ENCODE results near the gene CASK.

CASK gene

DNA sequence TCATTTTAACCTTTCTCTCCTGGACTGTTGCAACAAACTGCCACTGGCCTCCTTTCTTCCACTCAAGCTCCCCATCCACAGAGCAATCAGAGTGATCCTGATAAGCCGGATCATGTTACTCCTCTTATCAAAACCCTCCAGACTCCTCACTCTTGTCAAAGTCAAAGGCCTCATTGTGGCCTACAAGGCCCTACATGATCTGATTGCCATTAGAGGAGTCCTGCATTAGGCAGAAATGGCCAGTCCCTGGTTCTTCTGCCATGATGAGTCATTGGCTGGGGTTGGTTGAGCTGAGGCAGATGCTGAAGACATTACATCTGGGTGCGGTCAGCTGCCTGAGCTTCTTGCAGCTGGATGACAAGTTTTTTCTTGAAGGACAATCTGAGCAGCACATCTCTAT is 32.7 kb upstream of the CASK start:
- Histone ChIP-seq H2BK15ac (replicated peaks; ENCODE audit: low read depth) (no peak overlapping the region), H3K36me3 (ENCODE audit: control insufficient read depth, insufficient read depth, low read length) (no peaks in the 10 kb centered on the region), H2BK120ac (ENCODE audit: low read depth, low read length) (no peak overlapping the region), H2AK5ac (ENCODE audit: low read length) (no peak overlapping the region), H3K27me3 (ENCODE audit: insufficient read depth, low read length, poor library complexity) (no peaks in the 10 kb centered on the region), H3K4me3 (ENCODE audit: low read length) (no peak overlapping the region), H3K79me2 (ENCODE audit: control insufficient read depth, insufficient read depth, low read length) (no peaks in the 10 kb centered on the region), H3K4me2 (ENCODE audit: low read length) (no peak overlapping the region), H3K4me1 (ENCODE audit: control insufficient read depth, low read depth, low read length) (no peaks in the 10 kb centered on the region), H4K8ac (ENCODE audit: low read depth, low read length) (no peak overlapping the region), H3K79me1 (ENCODE audit: low read length) (no peaks in the 10 kb centered on the region), H3K27ac (ENCODE audit: low read depth, low read length) (no peak overlapping the region), H2BK5ac (ENCODE audit: low read length) (no peak overlapping the region), H3K56ac (ENCODE audit: low read length) (no peak overlapping the region), H3K23ac (ENCODE audit: low read length) (no peak overlapping the region), H3K18ac (ENCODE audit: low read length) (peak overlapping the region; percentile 51), H3K9ac (ENCODE audit: low read length) (no peak overlapping the region), H3K4ac (ENCODE audit: low read depth, low read length) (no peak overlapping the region), H4K5ac (ENCODE audit: low read length) (no peak overlapping the region)
- WGBS (ENCODE audit: extremely low coverage, insufficient coverage, low lambda C conversion rate) = no CpG with 5 or more reads among the region's 2 CpGs
- DNase-seq = peak; percentile 80

DNA sequence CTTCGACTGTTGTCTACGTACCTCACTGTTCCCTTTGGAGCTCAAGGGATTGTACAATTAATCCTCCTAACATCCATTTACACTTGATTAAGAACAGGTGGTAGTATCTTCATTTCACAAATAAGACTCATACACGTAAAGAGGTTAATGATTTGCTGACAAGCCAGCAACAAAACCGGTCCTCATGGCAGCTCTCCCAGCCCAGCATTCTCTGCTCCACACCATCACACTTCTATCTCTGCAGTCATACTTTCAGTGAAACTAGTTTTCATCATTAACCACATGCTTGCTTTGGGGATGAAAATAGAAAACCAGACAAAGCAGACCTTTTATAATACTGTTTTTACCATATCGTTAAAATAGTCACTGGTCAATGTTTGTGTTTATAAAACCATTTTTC is 28.7 kb upstream of the CASK start:
- no peak overlapping the region for H3K23ac ChIP-seq (ENCODE audit: low read length)
- H2BK5ac ChIP-seq (ENCODE audit: low read length) = no peak overlapping the region
- no peak overlapping the region for H2BK120ac ChIP-seq (ENCODE audit: low read depth, low read length)
- H3K4me1 ChIP-seq (ENCODE audit: control insufficient read depth, low read depth, low read length) = no peaks in the 10 kb centered on the region
- H3K4me3 ChIP-seq (ENCODE audit: low read length) = no peak overlapping the region
- no peak overlapping the region for H3K4me2 ChIP-seq (ENCODE audit: low read length)
- no peak overlapping the region for H3K56ac ChIP-seq (ENCODE audit: low read length)
- H3K4ac ChIP-seq (ENCODE audit: low read depth, low read length) = no peak overlapping the region
- no peak overlapping the region for H4K5ac ChIP-seq (ENCODE audit: low read length)
- no peak overlapping the region for H3K18ac ChIP-seq (ENCODE audit: low read length)
- H4K8ac ChIP-seq (ENCODE audit: low read depth, low read length) = no peak overlapping the region
- no peaks in the 10 kb centered on the region for H3K79me1 ChIP-seq (ENCODE audit: low read length)
- no peak overlapping the region for H3K27ac ChIP-seq (ENCODE audit: low read depth, low read length)
- H3K79me2 ChIP-seq (ENCODE audit: control insufficient read depth, insufficient read depth, low read length) = no peaks in the 10 kb centered on the region
- H3K27me3 ChIP-seq (ENCODE audit: insufficient read depth, low read length, poor library complexity) = no peaks in the 10 kb centered on the region
- WGBS (ENCODE audit: extremely low coverage, insufficient coverage, low lambda C conversion rate) = no CpG with 5 or more reads among the region's 5 CpGs
- H3K9ac ChIP-seq (ENCODE audit: low read length) = no peak overlapping the region
- no peaks in the 10 kb centered on the region for H3K36me3 ChIP-seq (ENCODE audit: control insufficient read depth, insufficient read depth, low read length)
- no peak overlapping the region for H2AK5ac ChIP-seq (ENCODE audit: low read length)
- no peak overlapping the region for H2BK15ac ChIP-seq (replicated peaks; ENCODE audit: low read depth)
- DNase-seq = no peak

DNA sequence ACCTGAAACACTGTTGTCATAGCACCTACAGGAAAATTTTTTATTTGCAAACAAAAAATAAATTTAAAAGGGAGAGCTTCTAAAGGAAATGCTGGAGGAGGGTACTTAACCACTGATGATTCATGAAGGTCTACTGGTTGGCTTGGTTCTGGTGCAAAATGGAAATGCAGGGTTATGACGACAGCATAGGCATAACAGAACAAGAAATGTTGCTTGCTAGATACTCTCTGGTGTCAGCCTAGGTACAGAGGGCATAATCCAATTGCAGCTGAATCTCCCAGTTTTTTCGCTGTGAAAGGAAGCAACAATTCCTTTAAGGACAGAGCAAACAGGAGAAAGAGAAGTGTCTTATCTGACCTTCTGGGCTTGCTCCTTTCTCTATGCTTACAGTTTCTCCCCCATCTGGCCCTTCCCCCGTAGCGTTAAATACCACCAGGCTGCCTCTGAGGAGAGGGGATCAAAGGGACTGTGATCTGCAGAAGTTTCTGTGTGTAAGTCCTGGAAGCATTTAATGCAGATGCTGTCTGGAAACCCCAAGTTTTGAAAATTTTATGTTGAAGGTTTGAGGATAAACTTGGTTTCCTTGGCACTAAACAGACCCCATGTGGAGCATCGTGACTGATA is 23.7 kb upstream of the CASK start:
- no peaks in the 10 kb centered on the region for H3K36me3 ChIP-seq (ENCODE audit: control insufficient read depth, insufficient read depth, low read length)
- WGBS (ENCODE audit: extremely low coverage, insufficient coverage, low lambda C conversion rate) = no CpG with 5 or more reads among the region's 5 CpGs
- no peak overlapping the region for H3K4ac ChIP-seq (ENCODE audit: low read depth, low read length)
- no peak overlapping the region for H3K23ac ChIP-seq (ENCODE audit: low read length)
- H2AK5ac ChIP-seq (ENCODE audit: low read length) = no peak overlapping the region
- no peak overlapping the region for H3K56ac ChIP-seq (ENCODE audit: low read length)
- no peak overlapping the region for H3K4me3 ChIP-seq (ENCODE audit: low read length)
- H3K79me2 ChIP-seq (ENCODE audit: control insufficient read depth, insufficient read depth, low read length) = no peaks in the 10 kb centered on the region
- H3K4me1 ChIP-seq (ENCODE audit: control insufficient read depth, low read depth, low read length) = no peaks in the 10 kb centered on the region
- H3K27ac ChIP-seq (ENCODE audit: low read depth, low read length) = no peak overlapping the region
- H3K18ac ChIP-seq (ENCODE audit: low read length) = no peak overlapping the region
- H3K27me3 ChIP-seq (ENCODE audit: insufficient read depth, low read length, poor library complexity) = no peaks in the 10 kb centered on the region
- H2BK15ac ChIP-seq (replicated peaks; ENCODE audit: low read depth) = no peak overlapping the region
- peak; percentile 44 for DNase-seq
- no peak overlapping the region for H3K4me2 ChIP-seq (ENCODE audit: low read length)
- no peak overlapping the region for H2BK120ac ChIP-seq (ENCODE audit: low read depth, low read length)
- no peak overlapping the region for H4K8ac ChIP-seq (ENCODE audit: low read depth, low read length)
- no peak overlapping the region for H3K9ac ChIP-seq (ENCODE audit: low read length)
- H4K5ac ChIP-seq (ENCODE audit: low read length) = no peak overlapping the region
- no peak overlapping the region for H2BK5ac ChIP-seq (ENCODE audit: low read length)
- H3K79me1 ChIP-seq (ENCODE audit: low read length) = no peaks in the 10 kb centered on the region

DNA sequence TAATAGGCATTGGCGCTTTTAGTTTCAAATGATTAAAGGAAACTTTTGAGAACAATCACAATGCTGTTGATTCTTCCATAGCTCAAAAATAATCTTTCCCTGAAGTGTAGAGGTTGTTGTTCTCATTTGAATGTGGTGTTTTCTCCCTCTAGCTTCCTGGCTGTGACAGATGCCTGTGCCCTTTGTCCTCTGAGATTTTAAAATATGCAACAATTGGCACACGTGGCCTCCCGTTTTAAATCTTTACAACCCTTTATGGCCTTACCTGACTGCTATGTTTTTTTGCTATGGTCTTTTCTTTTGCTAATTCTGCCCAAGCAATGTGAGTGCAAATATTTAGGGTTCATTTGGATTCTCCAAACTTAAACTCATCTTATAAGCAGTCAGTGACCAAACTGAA is 22.9 kb upstream of the CASK start:
- H3K27me3 ChIP-seq (ENCODE audit: insufficient read depth, low read length, poor library complexity) = no peaks in the 10 kb centered on the region
- no peak overlapping the region for H3K4me2 ChIP-seq (ENCODE audit: low read length)
- DNase-seq = no peak
- no peak overlapping the region for H2BK5ac ChIP-seq (ENCODE audit: low read length)
- H2BK15ac ChIP-seq (replicated peaks; ENCODE audit: low read depth) = no peak overlapping the region
- no peaks in the 10 kb centered on the region for H3K79me2 ChIP-seq (ENCODE audit: control insufficient read depth, insufficient read depth, low read length)
- H3K23ac ChIP-seq (ENCODE audit: low read length) = no peak overlapping the region
- H3K18ac ChIP-seq (ENCODE audit: low read length) = no peak overlapping the region
- H3K4me3 ChIP-seq (ENCODE audit: low read length) = no peak overlapping the region
- no peaks in the 10 kb centered on the region for H3K36me3 ChIP-seq (ENCODE audit: control insufficient read depth, insufficient read depth, low read length)
- H4K5ac ChIP-seq (ENCODE audit: low read length) = no peak overlapping the region
- H3K4me1 ChIP-seq (ENCODE audit: control insufficient read depth, low read depth, low read length) = no peaks in the 10 kb centered on the region
- H3K56ac ChIP-seq (ENCODE audit: low read length) = no peak overlapping the region
- H4K8ac ChIP-seq (ENCODE audit: low read depth, low read length) = no peak overlapping the region
- no peaks in the 10 kb centered on the region for H3K79me1 ChIP-seq (ENCODE audit: low read length)
- no peak overlapping the region for H3K4ac ChIP-seq (ENCODE audit: low read depth, low read length)
- H2BK120ac ChIP-seq (ENCODE audit: low read depth, low read length) = no peak overlapping the region
- WGBS (ENCODE audit: extremely low coverage, insufficient coverage, low lambda C conversion rate) = no CpG with 5 or more reads among the region's 3 CpGs
- no peak overlapping the region for H3K9ac ChIP-seq (ENCODE audit: low read length)
- H2AK5ac ChIP-seq (ENCODE audit: low read length) = no peak overlapping the region
- no peak overlapping the region for H3K27ac ChIP-seq (ENCODE audit: low read depth, low read length)

DNA sequence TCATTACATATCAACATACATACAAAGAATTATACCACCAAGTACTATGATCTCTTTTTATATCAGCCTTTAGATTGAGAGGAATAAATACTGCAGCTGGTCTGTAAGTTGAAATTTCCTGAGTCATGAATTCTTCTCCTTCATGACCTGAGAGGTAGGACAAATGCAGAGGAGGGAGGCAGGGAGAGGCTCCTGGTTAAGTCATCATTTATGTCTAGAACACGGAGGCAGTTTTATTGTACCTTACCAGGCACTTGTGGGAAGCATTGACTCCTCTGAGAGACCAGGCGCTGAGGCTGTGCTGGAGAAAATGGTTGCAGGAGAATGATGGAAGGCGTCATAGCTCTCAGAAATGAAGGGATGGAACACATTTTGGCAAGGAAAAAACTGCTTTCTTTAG is 12.5 kb upstream of the CASK start:
- Histone ChIP-seq H3K36me3 (ENCODE audit: control insufficient read depth, insufficient read depth, low read length) (no peaks in the 10 kb centered on the region), H3K27me3 (ENCODE audit: insufficient read depth, low read length, poor library complexity) (no peaks in the 10 kb centered on the region), H2BK15ac (replicated peaks; ENCODE audit: low read depth) (no peak overlapping the region), H3K27ac (ENCODE audit: low read depth, low read length) (no peak overlapping the region), H3K4me1 (ENCODE audit: control insufficient read depth, low read depth, low read length) (no peaks in the 10 kb centered on the region), H3K4me3 (ENCODE audit: low read length) (no peak overlapping the region), H4K8ac (ENCODE audit: low read depth, low read length) (no peak overlapping the region), H3K9ac (ENCODE audit: low read length) (no peak overlapping the region), H3K79me1 (ENCODE audit: low read length) (no peaks in the 10 kb centered on the region), H4K5ac (ENCODE audit: low read length) (no peak overlapping the region), H2BK5ac (ENCODE audit: low read length) (no peak overlapping the region), H3K56ac (ENCODE audit: low read length) (no peak overlapping the region), H3K79me2 (ENCODE audit: control insufficient read depth, insufficient read depth, low read length) (no peaks in the 10 kb centered on the region), H3K4me2 (ENCODE audit: low read length) (no peak overlapping the region), H3K23ac (ENCODE audit: low read length) (no peak overlapping the region), H2BK120ac (ENCODE audit: low read depth, low read length) (no peak overlapping the region), H3K4ac (ENCODE audit: low read depth, low read length) (no peak overlapping the region), H3K18ac (ENCODE audit: low read length) (no peak overlapping the region), H2AK5ac (ENCODE audit: low read length) (no peak overlapping the region)
- no CpG with 5 or more reads among the region's 3 CpGs for WGBS (ENCODE audit: extremely low coverage, insufficient coverage, low lambda C conversion rate)
- DNase-seq = no peak

DNA sequence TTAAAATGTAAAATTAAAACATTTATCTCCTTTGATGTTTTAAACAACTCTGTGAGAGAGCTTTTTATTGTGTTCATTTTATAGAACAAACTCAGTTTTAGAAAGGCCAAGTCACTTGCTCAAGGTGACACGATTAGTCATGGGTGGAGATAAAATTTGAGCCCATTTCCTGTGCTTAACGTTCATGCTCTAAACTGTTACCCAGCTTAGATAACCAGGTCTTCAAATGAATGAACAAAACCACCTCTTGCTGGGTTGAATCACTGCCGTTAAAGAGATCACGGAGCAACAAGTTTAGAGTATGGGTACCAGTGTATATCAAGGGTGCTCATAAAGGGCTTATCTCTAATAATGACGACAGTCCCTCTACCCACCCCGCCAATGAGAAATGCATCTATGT is 10.2 kb upstream of the CASK start:
- H3K36me3 ChIP-seq (ENCODE audit: control insufficient read depth, insufficient read depth, low read length) = no peaks in the 10 kb centered on the region
- no CpG with 5 or more reads among the region's 6 CpGs for WGBS (ENCODE audit: extremely low coverage, insufficient coverage, low lambda C conversion rate)
- no peak overlapping the region for H2AK5ac ChIP-seq (ENCODE audit: low read length)
- no peak overlapping the region for H3K23ac ChIP-seq (ENCODE audit: low read length)
- H2BK120ac ChIP-seq (ENCODE audit: low read depth, low read length) = no peak overlapping the region
- no peaks in the 10 kb centered on the region for H3K27me3 ChIP-seq (ENCODE audit: insufficient read depth, low read length, poor library complexity)
- H3K56ac ChIP-seq (ENCODE audit: low read length) = no peak overlapping the region
- no peak overlapping the region for H3K4me2 ChIP-seq (ENCODE audit: low read length)
- H3K79me1 ChIP-seq (ENCODE audit: low read length) = no peaks in the 10 kb centered on the region
- H3K4me1 ChIP-seq (ENCODE audit: control insufficient read depth, low read depth, low read length) = no peaks in the 10 kb centered on the region
- H3K79me2 ChIP-seq (ENCODE audit: control insufficient read depth, insufficient read depth, low read length) = no peaks in the 10 kb centered on the region
- H4K5ac ChIP-seq (ENCODE audit: low read length) = no peak overlapping the region
- no peak overlapping the region for H3K9ac ChIP-seq (ENCODE audit: low read length)
- no peak overlapping the region for H3K18ac ChIP-seq (ENCODE audit: low read length)
- no peak for DNase-seq
- no peak overlapping the region for H4K8ac ChIP-seq (ENCODE audit: low read depth, low read length)
- no peak overlapping the region for H3K4me3 ChIP-seq (ENCODE audit: low read length)
- no peak overlapping the region for H2BK15ac ChIP-seq (replicated peaks; ENCODE audit: low read depth)
- H2BK5ac ChIP-seq (ENCODE audit: low read length) = no peak overlapping the region
- no peak overlapping the region for H3K27ac ChIP-seq (ENCODE audit: low read depth, low read length)
- H3K4ac ChIP-seq (ENCODE audit: low read depth, low read length) = no peak overlapping the region
